HL-60 (cell line): ENCODE results near the gene ETFBKMT.

Source experiments
- CTCF ChIP-seq: IDR thresholded peaks from one replicate; pipeline ENCODE4 v1.5.1; 2011; ENCODE audit warnings: low read length, control low read depth, inconsistent platforms; ENCODE audit not compliant: insufficient read depth
- REST ChIP-seq: IDR thresholded peaks from 2 replicates; pipeline ENCODE4 v1.6.1; 2012; ENCODE audit warnings: low read depth; ENCODE audit not compliant: insufficient replicate concordance
- SPI1 ChIP-seq: IDR thresholded peaks from 2 replicates; pipeline ENCODE4 v1.6.1; 2012; ENCODE audit warnings: low read depth, mild to moderate bottlenecking, borderline replicate concordance

GRCh38 chr12:31712877-31713276 lies 53.4 kb downstream of the ETFBKMT start:
- TF ChIP-seq CTCF (no peak), REST (no peak), SPI1 (no peak)
